HEK293 (cell line): ENCODE measurements around the gene MSL3B.

Source experiments
- BCL11A ChIP-seq: fragments of 450-650 bp; formaldehyde crosslinking; IDR thresholded peaks from 2 replicates; pipeline ENCODE4 v1.5.1; 2016; ENCODE audit warnings: low read depth, missing biosample characterization, missing genetic modification characterization
- KLF16 ChIP-seq: fragments of 450-650 bp; formaldehyde crosslinking; IDR thresholded peaks from 2 replicates; pipeline ENCODE4 v1.5.1; 2017; ENCODE audit warnings: missing biosample characterization, missing genetic modification characterization
- MYNN ChIP-seq: fragments of 450-650 bp; formaldehyde crosslinking; IDR thresholded peaks from 2 replicates; pipeline ENCODE4 v1.5.1; 2016; ENCODE audit warnings: missing biosample characterization, missing genetic modification characterization, borderline replicate concordance
- ZNF837 ChIP-seq: fragments of 450-650 bp; formaldehyde crosslinking; IDR thresholded peaks from 2 replicates; pipeline ENCODE4 v1.5.1; 2016; ENCODE audit warnings: missing biosample characterization, missing genetic modification characterization
- TF ChIP-seq, protein P1 (sequence below): fragments of 450-650 bp; formaldehyde crosslinking; IDR thresholded peaks from 2 replicates; pipeline ENCODE4 v1.5.1; 2016; ENCODE audit warnings: missing biosample characterization, missing genetic modification characterization

DNA sequence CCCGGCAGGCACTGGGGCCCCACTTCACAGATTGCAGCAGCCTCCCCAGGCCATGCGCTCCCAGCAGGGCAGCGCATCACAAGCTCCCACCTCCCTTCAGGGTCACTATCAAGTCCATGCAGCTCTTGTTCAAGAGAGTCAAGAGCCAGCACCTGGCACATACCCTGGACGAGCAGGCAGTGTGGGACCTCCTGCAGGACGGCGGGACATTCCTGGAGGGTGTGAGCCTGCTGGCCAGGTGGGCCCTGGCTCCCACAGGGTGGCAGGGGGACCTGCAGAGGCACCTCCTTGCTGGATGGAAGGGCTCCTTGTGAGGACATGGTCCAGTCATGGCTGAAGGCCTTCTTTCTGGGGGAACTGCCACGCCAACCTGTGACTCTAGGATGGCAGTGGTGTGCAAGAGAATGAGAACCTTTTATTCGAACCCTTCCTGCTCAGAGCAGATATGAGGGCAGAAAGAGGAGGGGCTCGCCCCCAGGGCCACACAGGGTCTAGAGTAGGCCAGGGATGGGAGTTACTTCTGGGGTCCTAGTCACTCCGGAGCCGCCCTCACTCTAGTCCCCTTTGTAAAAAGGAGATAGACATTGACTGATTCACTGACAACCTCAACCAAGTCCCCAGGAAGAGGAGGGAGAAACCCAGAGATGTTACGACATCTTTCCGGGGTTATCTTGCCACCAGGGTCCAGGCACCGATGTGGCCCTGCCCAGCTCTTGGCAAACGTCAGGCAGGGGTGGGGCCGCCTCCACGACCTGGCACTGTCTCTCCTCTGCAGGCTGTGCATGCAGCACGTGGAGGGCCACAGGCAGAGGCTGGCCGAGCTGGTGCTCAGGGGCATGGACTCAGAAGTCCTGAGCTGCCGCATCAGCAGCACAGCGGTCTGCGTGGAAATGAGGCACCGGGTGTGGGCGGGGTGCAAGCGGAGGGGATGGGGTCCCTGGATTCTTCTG lies 45.1 kb downstream of the MSL3B start:
- TF ChIP-seq MYNN (tag by site-specific recombination) (no peak), ZNF837 (tag by site-specific recombination) (no peak), BCL11A (tag by site-specific recombination) (no peak), KLF16 (tag by site-specific recombination) (no peak)
- TF ChIP-seq, protein P1, sequence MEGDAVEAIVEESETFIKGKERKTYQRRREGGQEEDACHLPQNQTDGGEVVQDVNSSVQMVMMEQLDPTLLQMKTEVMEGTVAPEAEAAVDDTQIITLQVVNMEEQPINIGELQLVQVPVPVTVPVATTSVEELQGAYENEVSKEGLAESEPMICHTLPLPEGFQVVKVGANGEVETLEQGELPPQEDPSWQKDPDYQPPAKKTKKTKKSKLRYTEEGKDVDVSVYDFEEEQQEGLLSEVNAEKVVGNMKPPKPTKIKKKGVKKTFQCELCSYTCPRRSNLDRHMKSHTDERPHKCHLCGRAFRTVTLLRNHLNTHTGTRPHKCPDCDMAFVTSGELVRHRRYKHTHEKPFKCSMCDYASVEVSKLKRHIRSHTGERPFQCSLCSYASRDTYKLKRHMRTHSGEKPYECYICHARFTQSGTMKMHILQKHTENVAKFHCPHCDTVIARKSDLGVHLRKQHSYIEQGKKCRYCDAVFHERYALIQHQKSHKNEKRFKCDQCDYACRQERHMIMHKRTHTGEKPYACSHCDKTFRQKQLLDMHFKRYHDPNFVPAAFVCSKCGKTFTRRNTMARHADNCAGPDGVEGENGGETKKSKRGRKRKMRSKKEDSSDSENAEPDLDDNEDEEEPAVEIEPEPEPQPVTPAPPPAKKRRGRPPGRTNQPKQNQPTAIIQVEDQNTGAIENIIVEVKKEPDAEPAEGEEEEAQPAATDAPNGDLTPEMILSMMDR (tag by site-specific recombination) = no peak
